G401 (cell line): ENCODE data around the gene TBXT. TPM values are rescaled to one million over a fixed set of nuclear protein-coding genes. Genes with fewer than 3 reads are reported as not detected.
"Not testable (repeated sequence)": the region's sequence is repeated elsewhere in the genome, so short reads cannot be mapped to it uniquely, and the experiment has no call there.

Experiments used
- DNase-seq: peaks from one replicate; pipeline ENCODE4 v3.0.0-alpha.2; 2015; ENCODE audit warnings: low spot score
- in situ Hi-C: cut with HindIII; loops from 2 replicates; pipeline ENCODE4 v1.10.0; 2016; ENCODE audit warnings: low sequenced_read_pairs, mixed read lengths
- total RNA-seq: library from RNA; depleted of rRNA; stranded (reverse); fragments of >200 nt; shearing (Covaris generic); gene quantifications from 2 replicates; pipeline ENCODE4 v1.2.3, GENCODE V29; 2014; rRNA removed

TBXT gene, protein sequence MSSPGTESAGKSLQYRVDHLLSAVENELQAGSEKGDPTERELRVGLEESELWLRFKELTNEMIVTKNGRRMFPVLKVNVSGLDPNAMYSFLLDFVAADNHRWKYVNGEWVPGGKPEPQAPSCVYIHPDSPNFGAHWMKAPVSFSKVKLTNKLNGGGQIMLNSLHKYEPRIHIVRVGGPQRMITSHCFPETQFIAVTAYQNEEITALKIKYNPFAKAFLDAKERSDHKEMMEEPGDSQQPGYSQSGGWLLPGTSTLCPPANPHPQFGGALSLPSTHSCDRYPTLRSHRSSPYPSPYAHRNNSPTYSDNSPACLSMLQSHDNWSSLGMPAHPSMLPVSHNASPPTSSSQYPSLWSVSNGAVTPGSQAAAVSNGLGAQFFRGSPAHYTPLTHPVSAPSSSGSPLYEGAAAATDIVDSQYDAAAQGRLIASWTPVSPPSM
- total RNA-seq: 2.2 TPM in 1 of 2 replicates, not detected in the other

DNA sequence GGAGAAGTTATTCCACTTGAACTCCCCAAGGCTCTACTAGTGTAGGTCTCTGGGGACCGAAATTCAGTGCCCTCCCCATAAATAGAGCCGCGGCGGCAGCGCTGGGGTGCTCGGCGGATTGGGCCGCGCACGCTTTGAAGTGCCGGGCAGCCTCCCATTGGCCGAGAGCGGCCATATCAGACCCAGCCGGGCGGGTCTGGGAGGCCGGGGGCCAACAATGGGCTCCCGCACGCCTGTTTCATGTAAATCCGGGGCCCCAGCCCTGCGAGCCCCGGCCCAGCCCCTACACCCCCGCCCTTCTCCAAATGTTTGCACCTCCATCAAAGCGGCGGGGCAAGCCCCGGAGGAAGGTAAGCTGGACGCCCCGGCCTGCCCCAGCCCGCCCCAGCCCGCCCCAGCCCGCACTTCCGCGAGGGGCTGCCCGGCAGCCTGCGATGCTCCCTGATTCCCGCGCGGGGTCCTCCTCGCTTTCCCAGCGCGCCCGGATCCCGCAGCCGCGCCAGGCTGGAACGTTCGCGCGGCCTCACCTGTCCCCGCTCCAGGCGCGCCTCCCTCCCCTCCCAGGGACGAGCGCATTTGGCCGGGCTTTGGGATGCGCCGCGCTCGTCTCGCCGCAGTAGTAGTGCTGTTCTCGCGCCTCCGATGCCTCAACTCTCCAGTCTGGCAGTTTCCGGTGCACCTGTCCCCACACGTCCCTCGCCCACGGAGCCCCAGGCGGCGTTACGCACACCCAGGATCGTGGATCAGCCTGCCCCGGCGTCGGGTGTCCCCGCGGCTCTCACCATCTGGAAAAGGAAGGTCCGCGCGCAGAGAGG lies at the start of gene TBXT:
TSS of gene TBXT (minus strand) at position 51 of the 815 bp plus-strand sequence. CDS start 260 bp downstream, outside the sequence.
- DNase-seq: no peak
- in situ Hi-C loops: no loop called here

- in situ Hi-C loops: no loop called here
- DNase-seq: no peak
Observed at GRCh38 chr6:166207284-166207561, 39.6 kb upstream of the TBXT start.

- no peak for DNase-seq
- in situ Hi-C loops: no loop called here
Observed at GRCh38 chr6:166206510-166207283, 39.0 kb upstream of the TBXT start.

DNA sequence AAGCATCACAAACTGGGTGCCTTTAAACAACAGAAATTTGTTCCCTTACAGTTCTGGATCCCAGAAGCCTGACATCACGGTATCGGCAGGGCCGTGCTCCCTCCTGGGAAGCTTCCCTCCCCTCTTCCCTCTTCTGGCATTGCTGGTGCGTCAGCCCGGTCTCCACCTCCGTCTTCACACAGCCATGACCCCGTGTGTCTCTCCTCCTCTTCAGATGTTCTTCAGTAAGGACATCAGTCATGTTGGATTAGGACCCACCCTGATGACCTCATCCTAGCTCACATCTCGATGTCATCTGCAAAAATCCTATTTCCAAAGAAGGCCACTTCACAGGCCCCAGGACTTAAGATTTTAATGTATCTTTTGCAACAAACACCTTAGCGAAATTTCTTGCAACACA lies 38.4 kb upstream of the TBXT start:
- no peak for DNase-seq
- in situ Hi-C loops: no loop called here

DNA sequence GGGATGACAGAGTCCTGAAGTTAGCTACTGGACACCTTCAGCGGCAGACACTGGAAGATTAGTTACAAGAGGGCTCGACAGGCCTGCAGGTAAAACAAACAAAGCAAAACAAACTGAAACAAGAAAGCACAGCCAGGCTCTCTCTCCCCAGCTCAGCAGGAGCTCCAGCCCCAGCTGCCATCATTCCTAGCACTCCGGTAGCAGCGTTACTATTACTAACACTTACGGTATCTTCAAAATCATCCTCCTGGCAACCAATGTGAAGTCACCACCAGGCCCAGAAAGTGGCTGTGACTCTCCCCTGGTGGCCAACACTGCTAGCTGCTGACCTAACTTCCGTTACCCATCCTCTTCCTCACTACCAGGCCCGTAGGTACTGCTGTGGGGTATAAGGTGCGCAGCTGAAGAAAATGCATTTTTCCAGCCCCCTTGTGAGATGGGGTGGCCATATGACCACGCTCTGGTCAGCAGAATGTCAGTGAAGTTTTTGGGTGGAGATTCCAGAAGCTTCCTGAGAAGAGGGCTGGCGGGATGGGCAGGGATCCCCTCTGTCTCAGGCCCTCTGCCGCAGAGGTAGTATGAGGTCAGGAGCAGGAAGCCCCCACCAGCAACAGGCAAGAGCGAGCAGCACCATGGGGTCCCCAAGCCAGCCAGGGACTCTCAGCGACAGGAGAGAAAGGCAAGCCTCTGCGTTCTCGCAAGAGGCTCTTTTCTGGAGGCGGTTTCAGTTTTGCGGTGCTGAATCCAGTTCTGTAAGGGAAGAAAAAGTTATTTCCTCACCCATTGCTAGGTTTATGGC lies 37.4 kb upstream of the TBXT start:
- in situ Hi-C loops: no loop called here
- DNase-seq: no peak

GRCh38 chr6:166203641-166204222 lies 36.1 kb upstream of the TBXT start:
- no peak for DNase-seq
- in situ Hi-C loops: no loop called here

- DNase-seq: no peak
- in situ Hi-C loops: no loop called here
Observed at GRCh38 chr6:166203003-166203640, 35.5 kb upstream of the TBXT start.

DNA sequence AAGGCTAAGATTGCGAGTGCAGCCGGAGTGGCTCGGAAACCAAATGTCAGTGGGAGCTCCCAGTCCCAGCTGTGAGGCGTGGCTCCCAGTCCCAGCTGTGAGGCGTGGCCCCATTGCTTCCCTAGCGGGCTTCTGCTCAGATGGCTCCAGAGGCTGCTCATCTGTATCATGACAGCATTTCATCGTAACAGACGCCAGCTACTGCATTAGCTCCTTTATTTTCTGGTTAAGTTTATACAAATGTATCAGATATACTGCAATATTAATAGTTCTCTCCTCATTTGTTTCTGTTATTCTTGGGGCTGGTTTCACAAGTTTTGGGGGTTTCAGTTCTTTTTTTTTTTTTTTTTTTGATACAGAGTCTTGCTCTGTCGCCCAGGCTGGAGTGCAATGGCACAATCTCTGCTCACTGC lies 34.7 kb upstream of the TBXT start:
- DNase-seq: no peak
- in situ Hi-C loops: no loop called here

DNA sequence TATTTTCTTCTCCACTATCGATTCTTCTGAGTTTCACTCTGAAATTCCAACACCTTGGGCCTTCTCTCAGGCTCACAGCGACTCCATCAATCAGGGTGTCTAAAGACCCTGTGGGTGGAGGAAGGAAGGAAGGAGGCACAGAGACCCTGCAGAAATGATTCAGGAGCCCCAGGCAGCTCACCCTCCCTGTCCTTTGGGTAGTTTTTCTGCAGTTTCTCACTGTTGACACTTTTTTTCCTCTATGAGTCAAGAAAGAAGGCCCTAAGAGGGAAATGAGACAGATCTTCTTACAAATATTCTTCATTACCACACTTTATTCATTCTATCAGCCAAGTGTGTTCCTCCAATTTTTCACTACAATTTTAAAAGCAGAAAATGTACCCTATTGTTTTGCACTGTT lies 34.2 kb upstream of the TBXT start:
- no peak for DNase-seq
- in situ Hi-C loops: no loop called here

GRCh38 chr6:166197361-166197760 lies 29.7 kb upstream of the TBXT start:
- in situ Hi-C loops: no loop called here

GRCh38 chr6:166195860-166196238 lies 28.2 kb upstream of the TBXT start:
- DNase-seq: no peak
- in situ Hi-C loops: no loop called here

More at GRCh38 chr6:166197361-166197760, 29.7 kb upstream of the TBXT start:
- no peak for DNase-seq

- no peak for DNase-seq
- in situ Hi-C loops: no loop called here
Observed at GRCh38 chr6:166194914-166195859, 27.5 kb upstream of the TBXT start.

DNA sequence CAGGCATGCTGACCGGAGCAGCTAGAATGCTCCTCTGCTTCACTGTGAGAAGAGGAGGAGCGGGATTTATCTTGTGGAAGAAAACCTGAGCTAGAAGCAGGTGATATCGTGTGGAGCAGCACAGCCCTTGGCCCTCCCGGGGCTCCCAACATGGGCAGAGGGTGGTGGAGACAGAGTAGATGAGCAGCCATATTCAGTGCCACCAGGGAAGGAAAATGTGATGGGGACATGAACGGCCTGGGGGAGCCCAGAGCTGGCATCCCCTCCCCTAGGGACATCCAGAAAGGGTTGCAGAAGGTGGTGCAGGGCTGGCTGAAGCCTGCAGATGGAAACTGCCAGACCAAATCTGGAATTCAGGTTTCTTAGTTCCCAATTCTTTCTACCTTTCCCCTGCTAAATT lies 24.9 kb upstream of the TBXT start:
- no peak for DNase-seq
- in situ Hi-C loops: no loop called here

GRCh38 chr6:166192136-166192535 lies 24.5 kb upstream of the TBXT start:
- no peak for DNase-seq
- in situ Hi-C loops: no loop called here

GRCh38 chr6:166179704-166180103 lies 12.1 kb upstream of the TBXT start:
- in situ Hi-C loops: no loop called here

DNA sequence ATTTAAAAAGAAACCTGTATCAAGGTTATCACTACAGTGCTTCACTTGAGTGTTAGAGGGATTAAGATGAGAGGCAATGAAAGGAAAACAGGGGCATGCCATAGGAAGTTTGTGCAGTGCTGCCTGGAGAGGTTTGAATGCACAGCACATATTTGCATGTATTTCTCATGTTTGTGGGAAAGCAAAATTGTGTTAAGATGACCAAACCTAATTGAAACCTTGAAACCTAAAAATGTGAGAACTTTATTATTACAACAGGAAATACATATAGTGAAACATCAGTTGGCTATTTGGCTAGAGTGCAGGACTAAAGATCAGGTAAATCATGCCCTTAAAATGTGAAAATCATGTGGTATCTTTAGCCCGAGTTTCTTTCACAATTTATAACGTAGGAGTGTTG lies 8.5 kb upstream of the TBXT start:
- in situ Hi-C loops: no loop called here

More at GRCh38 chr6:166179704-166180103, 12.1 kb upstream of the TBXT start:
- no peak for DNase-seq

DNA sequence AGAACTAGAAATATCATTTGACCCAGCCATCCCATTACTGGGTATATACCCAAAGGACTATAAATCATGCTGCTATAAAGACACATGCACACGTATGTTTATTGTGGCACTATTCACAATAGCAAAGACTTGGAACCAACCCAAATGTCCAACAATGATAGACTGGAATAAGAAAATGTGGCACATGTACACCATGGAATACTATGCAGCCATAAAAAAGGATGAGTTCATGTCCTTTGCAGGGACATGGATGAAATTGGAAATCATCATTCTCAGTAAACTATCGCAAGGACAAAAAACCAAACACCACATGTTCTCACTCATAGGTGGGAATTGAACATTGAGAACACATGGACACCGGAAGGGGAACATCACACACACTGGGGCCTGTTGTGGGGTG lies 7.4 kb upstream of the TBXT start:
- in situ Hi-C loops, DNase-seq: not testable (repeated sequence)

More for the DNA sequence above, 8.5 kb upstream of the TBXT start:
- no peak for DNase-seq
